CD14-positive monocyte (primary cell): ENCODE measurements around the gene FOXP1. TPM values are rescaled to one million over a fixed set of nuclear protein-coding genes. Genes with fewer than 3 reads are reported as not detected.

Source experiments
- DNase-seq, 3 donors: peaks; one replicate each; pipeline ENCODE4 v3.0.0-alpha.2; 2011 to 2022
- H2AFZ ChIP-seq: 2 replicates; pipeline ENCODE4 v1.6.0; 2012; ENCODE audit warnings: mild to moderate bottlenecking, low read depth, low read length, inconsistent platforms; ENCODE audit not compliant: insufficient read depth, poor library complexity, severe bottlenecking
- H3K27ac ChIP-seq, 2 donors: 1 replicate in 1 of 2; 2 replicates in 1 of 2; pipeline ENCODE4 v1.5.1; 2012 to 2013; ENCODE audit warnings: low read length in 2 of 2, control low read depth in 1 of 2, inconsistent platforms in 1 of 2, low read depth in 1 of 2, mild to moderate bottlenecking in 1 of 2
- H3K27me3 ChIP-seq, 2 donors: one replicate each; pipeline versions ENCODE4 v1.6.0 to v1.6.1; 2011 to 2013; ENCODE audit warnings: low read length in 2 of 2; ENCODE audit not compliant: control insufficient read depth in 2 of 2, insufficient read depth in 2 of 2
- H3K36me3 ChIP-seq, 2 donors: replicated peaks in 1 of 2; 1 replicate in 1 of 2; 2 replicates in 1 of 2; pipeline versions ENCODE4 v1.5.1 to v1.6.1; 2012 to 2013; ENCODE audit warnings: low read length in 2 of 2, control low read depth in 1 of 2, inconsistent platforms in 1 of 2, mild to moderate bottlenecking in 1 of 2; ENCODE audit not compliant: insufficient read depth in 2 of 2, control insufficient read depth in 1 of 2
- H3K4me1 ChIP-seq, 2 donors: 1 replicate in 1 of 2; 2 replicates in 1 of 2; pipeline versions ENCODE4 v1.5.1 to v1.6.1; 2012 to 2013; ENCODE audit warnings: low read length in 2 of 2, control low read depth in 1 of 2, inconsistent platforms in 1 of 2, mild to moderate bottlenecking in 1 of 2, moderate library complexity in 1 of 2; ENCODE audit not compliant: insufficient read depth in 2 of 2, control insufficient read depth in 1 of 2
- H3K4me2 ChIP-seq: replicated peaks from 2 replicates; pipeline ENCODE3; 2012; ENCODE audit warnings: low read length, moderate library complexity, mild to moderate bottlenecking; ENCODE audit not compliant: poor library complexity, severe bottlenecking; ENCODE audit errors: extremely low read depth
- H3K4me3 ChIP-seq, 3 experiments: fragments of 200-600 bp in 1 of 3; sonication (generic) in 1 of 3; replicated peaks in 1 of 3; 1 replicate in 2 of 3; 2 replicates in 1 of 3; pipeline ENCODE4 v1.5.1; 2011 to 2013; ENCODE audit warnings: low read length in 3 of 3, mild to moderate bottlenecking in 3 of 3, control low read depth in 2 of 3, low read depth in 2 of 3, inconsistent platforms in 1 of 3, moderate library complexity in 1 of 3
- H3K79me2 ChIP-seq: 2 replicates; pipeline ENCODE4 v1.6.0; 2012; ENCODE audit warnings: mild to moderate bottlenecking, control low read depth, inconsistent platforms, low read length, moderate library complexity; ENCODE audit not compliant: insufficient read depth
- H3K9ac ChIP-seq: 2 replicates; pipeline ENCODE4 v1.6.0; 2017; ENCODE audit warnings: low read length, mild to moderate bottlenecking; ENCODE audit not compliant: insufficient read depth, poor library complexity, severe bottlenecking
- H3K9me3 ChIP-seq, 2 donors: replicated peaks in 1 of 2; 1 replicate in 1 of 2; 2 replicates in 1 of 2; pipeline versions ENCODE4 v1.5.1 to v1.6.1; 2012 to 2013; ENCODE audit warnings: low read length in 2 of 2, control low read depth in 1 of 2; ENCODE audit not compliant: control insufficient read depth in 1 of 2, insufficient read depth in 1 of 2
- H4K20me1 ChIP-seq: 2 replicates; pipeline ENCODE4 v1.6.0; 2012; ENCODE audit warnings: mild to moderate bottlenecking, low read length, control low read depth, moderate library complexity; ENCODE audit not compliant: insufficient read depth
- H3K27ac Mint-ChIP-seq, 7 donors: one replicate each; pipeline ENCODE4 v1.8.0; 2020; ENCODE audit warnings: mild to moderate bottlenecking in 7 of 7, mixed read lengths in 7 of 7, moderate library complexity in 6 of 7, inconsistent platforms in 2 of 7
- H3K27me3 Mint-ChIP-seq, 3 donors: one replicate each; pipeline ENCODE4 v1.8.0; 2021 to 2022; ENCODE audit warnings: low read depth in 3 of 3, mild to moderate bottlenecking in 3 of 3, mixed read lengths in 3 of 3, moderate library complexity in 3 of 3, inconsistent platforms in 1 of 3
- H3K36me3 Mint-ChIP-seq, 2 donors: one replicate each; pipeline ENCODE4 v1.8.0; 2020; ENCODE audit warnings: mixed read lengths in 2 of 2, inconsistent platforms in 1 of 2, mild to moderate bottlenecking in 1 of 2
- H3K4me1 Mint-ChIP-seq: one replicate; pipeline ENCODE4 v1.8.0; 2020; ENCODE audit warnings: mild to moderate bottlenecking, mixed read lengths
- H3K4me3 Mint-ChIP-seq, 2 donors: one replicate each; pipeline ENCODE4 v1.8.0; 2020; ENCODE audit warnings: mild to moderate bottlenecking in 2 of 2, mixed read lengths in 2 of 2, moderate library complexity in 1 of 2
- H3K9me3 Mint-ChIP-seq, 7 donors: one replicate each; pipeline ENCODE4 v1.8.0; 2020 to 2022; ENCODE audit warnings: mixed read lengths in 7 of 7, mild to moderate bottlenecking in 6 of 7, moderate library complexity in 6 of 7, inconsistent platforms in 2 of 7
- WGBS: methylation state at CpG from one replicate; pipeline ENCODE4 v1.1.5; 2013; ENCODE audit warnings: missing lambda C conversion rate; ENCODE audit not compliant: insufficient coverage; 5-methylcytosine and 5-hydroxymethylcytosine counted together
- intact Hi-C, 2 donors: fragments of 100-400 bp; cut with micrococcal nuclease; formaldehyde crosslinking; loops; one replicate each; pipeline versions ENCODE4 v1.15.0 to v1.15.1; 2023
- polyA plus RNA-seq, 3 donors: library from polyadenylated mRNA; depleted of rRNA in 1 of 3; unstranded in 2 of 3; stranded (reverse) in 1 of 3; fragments of 300-500 nt in 2 of 3; fragments of >200 nt in 1 of 3; fragmentation: Illumina TruSeq in 2 of 3; gene quantifications; 1 replicate in 2 of 3; 2 replicates in 1 of 3; pipeline ENCODE4 v1.2.3, GENCODE V29; 2012 to 2021
- TF ChIP-seq, protein P1 (sequence below): fragments of 200-600 bp; IDR thresholded peaks from one replicate; pipeline ENCODE4 v1.8.0; 2022; ENCODE audit warnings: antibody characterized with exemption, mild to moderate bottlenecking

FOXP1 gene
- polyA plus RNA-seq, 3 donors, result 25.7 to 42.6 (median 27.8) TPM

DNA sequence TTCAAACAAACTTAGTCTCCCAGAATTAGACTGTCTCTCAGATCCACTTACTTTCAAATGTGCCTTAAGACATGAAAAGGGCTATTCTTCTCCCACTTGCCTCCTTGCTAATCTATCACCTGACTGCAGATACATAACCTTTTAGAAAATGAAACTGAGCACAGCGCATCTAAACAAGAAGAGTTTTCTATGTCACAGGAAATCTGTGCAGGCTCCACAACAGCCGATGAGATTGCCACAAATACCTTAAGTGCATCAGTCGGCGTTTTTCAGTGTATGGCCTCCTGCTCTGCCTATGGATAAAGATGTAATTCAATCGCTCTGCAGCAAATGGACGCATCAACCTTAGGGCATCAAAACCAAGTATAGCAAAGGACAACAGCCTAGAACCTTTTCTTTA, 544.2 kb downstream of the FOXP1 start:
- Histone ChIP-seq H3K36me3 (peaks cover 41 to 81% of the 10 kb centered on the region in 2 donors), H3K4me3 (no peak overlapping the region), H3K9me3 (no peaks in the 10 kb centered on the region), H3K9ac (no peak overlapping the region), H3K27me3 (no peaks in the 10 kb centered on the region), H3K4me2 (no peak overlapping the region), H3K27ac (no peak overlapping the region), H3K79me2 (no peaks in the 10 kb centered on the region), H4K20me1 (peaks cover 45% of the 10 kb centered on the region), H2AFZ (no peak overlapping the region), H3K4me1 (peaks cover 7% of the 10 kb centered on the region in 2 donors)
- DNase-seq, result no peak
- intact Hi-C loops, result no loop called here
- peaks cover 0 to 2% (median 0%) of the 10 kb centered on the region in 7 donors for H3K9me3 Mint-ChIP-seq
- H3K4me3 Mint-ChIP-seq, result no peak overlapping the region
- TF ChIP-seq, protein P1, sequence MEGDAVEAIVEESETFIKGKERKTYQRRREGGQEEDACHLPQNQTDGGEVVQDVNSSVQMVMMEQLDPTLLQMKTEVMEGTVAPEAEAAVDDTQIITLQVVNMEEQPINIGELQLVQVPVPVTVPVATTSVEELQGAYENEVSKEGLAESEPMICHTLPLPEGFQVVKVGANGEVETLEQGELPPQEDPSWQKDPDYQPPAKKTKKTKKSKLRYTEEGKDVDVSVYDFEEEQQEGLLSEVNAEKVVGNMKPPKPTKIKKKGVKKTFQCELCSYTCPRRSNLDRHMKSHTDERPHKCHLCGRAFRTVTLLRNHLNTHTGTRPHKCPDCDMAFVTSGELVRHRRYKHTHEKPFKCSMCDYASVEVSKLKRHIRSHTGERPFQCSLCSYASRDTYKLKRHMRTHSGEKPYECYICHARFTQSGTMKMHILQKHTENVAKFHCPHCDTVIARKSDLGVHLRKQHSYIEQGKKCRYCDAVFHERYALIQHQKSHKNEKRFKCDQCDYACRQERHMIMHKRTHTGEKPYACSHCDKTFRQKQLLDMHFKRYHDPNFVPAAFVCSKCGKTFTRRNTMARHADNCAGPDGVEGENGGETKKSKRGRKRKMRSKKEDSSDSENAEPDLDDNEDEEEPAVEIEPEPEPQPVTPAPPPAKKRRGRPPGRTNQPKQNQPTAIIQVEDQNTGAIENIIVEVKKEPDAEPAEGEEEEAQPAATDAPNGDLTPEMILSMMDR, result no peak
- peaks cover 18% of the 10 kb centered on the region for H3K4me1 Mint-ChIP-seq
- H3K36me3 Mint-ChIP-seq, result peaks cover 60 to 69% of the 10 kb centered on the region in 2 donors
- H3K27me3 Mint-ChIP-seq, result peaks cover 0 to 2% (median 0%) of the 10 kb centered on the region in 3 donors
- H3K27ac Mint-ChIP-seq, result peak overlapping the region in 1 of 7 donors; percentile 67
- 100% methylated on average over 1 of the region's 6 CpGs for WGBS

DNA sequence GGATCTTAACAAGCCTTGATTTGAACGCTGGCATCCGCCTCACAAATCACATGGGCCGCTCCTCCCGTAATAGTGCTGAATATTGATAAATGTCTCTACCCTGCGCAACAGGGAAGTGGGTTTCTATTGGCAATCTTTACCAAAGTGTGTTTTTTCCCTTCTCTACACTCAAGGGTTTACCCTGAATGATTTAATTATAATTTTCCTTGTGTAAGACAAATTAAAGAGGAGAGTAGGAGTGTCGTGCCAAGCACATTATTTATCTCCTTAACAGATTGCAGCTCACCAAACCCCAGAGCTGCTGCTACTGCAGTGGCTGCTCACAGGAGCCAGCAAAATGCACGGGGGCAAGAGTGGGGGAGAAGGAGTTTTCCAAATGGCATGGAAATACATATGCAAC, 545.8 kb downstream of the FOXP1 start:
- no peak overlapping the region for H3K27ac Mint-ChIP-seq

More for the DNA sequence above, 545.8 kb downstream of the FOXP1 start:
- Histone ChIP-seq H3K36me3 (peaks cover 38 to 78% of the 10 kb centered on the region in 2 donors), H3K4me1 (peaks cover 7% of the 10 kb centered on the region in 2 donors), H3K4me2 (no peak overlapping the region), H3K4me3 (no peak overlapping the region), H3K9me3 (no peaks in the 10 kb centered on the region), H3K27me3 (no peaks in the 10 kb centered on the region), H3K9ac (no peak overlapping the region), H3K27ac (no peak overlapping the region), H3K79me2 (peaks cover 2% of the 10 kb centered on the region), H2AFZ (no peak overlapping the region), H4K20me1 (peaks cover 37% of the 10 kb centered on the region)
- Mint-ChIP-seq H3K9me3 (peaks cover 0 to 2% (median 0%) of the 10 kb centered on the region in 7 donors), H3K36me3 (peaks cover 69 to 70% of the 10 kb centered on the region in 2 donors), H3K27me3 (peaks cover 0 to 2% (median 0%) of the 10 kb centered on the region in 3 donors), H3K4me3 (no peak overlapping the region), H3K4me1 (peaks cover 18% of the 10 kb centered on the region)
- WGBS, result no CpG with 5 or more reads among the region's 7 CpGs
- intact Hi-C loops, result no loop called here
- TF ChIP-seq, protein P1, result no peak
- DNase-seq, result no peak
